Measurements from ENCODE around the gene SLC12A7.
"Not testable (repeated sequence)": the region's sequence is repeated elsewhere in the genome, so short reads cannot be mapped to it uniquely, and the experiment has no call there.

Gene SLC12A7

GRCh38 chr5:1031306-1031959 is 80.4 kb downstream of the SLC12A7 start:
- no peak for DNase-seq

GRCh38 chr5:1030801-1031271 is 81.0 kb downstream of the SLC12A7 start:
- no peak for DNase-seq

- no peak for DNase-seq
Observed at GRCh38 chr5:1029945-1030625, 81.8 kb downstream of the SLC12A7 start.

- no peak for DNase-seq
Observed at GRCh38 chr5:1029282-1029944, 82.5 kb downstream of the SLC12A7 start.

- DNase-seq: no peak
Observed at GRCh38 chr5:1028481-1029281, 83.2 kb downstream of the SLC12A7 start.

- DNase-seq: no peak
Observed at GRCh38 chr5:1027631-1028441, 84.0 kb downstream of the SLC12A7 start.

GRCh38 chr5:1026700-1027621 is 84.9 kb downstream of the SLC12A7 start:
- no peak for DNase-seq

- not testable (repeated sequence) for DNase-seq
Observed at GRCh38 chr5:1021969-1022336, 89.9 kb downstream of the SLC12A7 start.

- DNase-seq: no peak
Observed at GRCh38 chr5:1021136-1021968, 90.5 kb downstream of the SLC12A7 start.

- DNase-seq: no peak
Observed at GRCh38 chr5:1020452-1020961, 91.4 kb downstream of the SLC12A7 start.

GRCh38 chr5:1019001-1019905 is 92.6 kb downstream of the SLC12A7 start:
- DNase-seq: no peak

- no peak for DNase-seq
Observed at GRCh38 chr5:1018596-1018995, 93.3 kb downstream of the SLC12A7 start.

- DNase-seq: no peak
Observed at GRCh38 chr5:1017691-1018455, 94.0 kb downstream of the SLC12A7 start.

- no peak for DNase-seq
Observed at GRCh38 chr5:1017056-1017455, 94.8 kb downstream of the SLC12A7 start.

GRCh38 chr5:1016476-1016875 is 95.4 kb downstream of the SLC12A7 start:
- no peak for DNase-seq

- DNase-seq: no peak
Observed at GRCh38 chr5:1016036-1016435, 95.8 kb downstream of the SLC12A7 start.

GRCh38 chr5:1015507-1015906 is 96.4 kb downstream of the SLC12A7 start:
- DNase-seq: no peak

GRCh38 chr5:1014781-1015221 is 97.1 kb downstream of the SLC12A7 start:
- no peak for DNase-seq
